Measurements from ENCODE around the gene KPRP. TPM values are rescaled to one million over a fixed set of nuclear protein-coding genes. Genes with fewer than 3 reads are reported as not detected.

Gene KPRP
- total and polyA plus RNA-seq, 3 experiments from 2014 or later, result not detected

Other genes starting within 250 kb of the KPRP start
- not detected for gene LCE5A, start 247.2 kb upstream of the KPRP start, total RNA-seq
- gene LCE5A, start 247.2 kb upstream of the KPRP start, polyA plus RNA-seq, result not detected
- not detected for gene CRCT1, start 243.5 kb upstream of the KPRP start, total RNA-seq
- not detected for gene CRCT1, start 243.5 kb upstream of the KPRP start, polyA plus RNA-seq
- gene LCE3E, start 191.2 kb upstream of the KPRP start, total RNA-seq, result not detected
- not detected for gene LCE3E, start 191.2 kb upstream of the KPRP start, polyA plus RNA-seq
- not detected for gene LCE3D, start 177.5 kb upstream of the KPRP start, total RNA-seq
- not detected for gene LCE3D, start 177.5 kb upstream of the KPRP start, polyA plus RNA-seq
- gene LCE3C, start 157.8 kb upstream of the KPRP start, total RNA-seq, result not detected
- not detected for gene LCE3C, start 157.8 kb upstream of the KPRP start, polyA plus RNA-seq
- gene LCE3B, start 144.2 kb upstream of the KPRP start, total RNA-seq, result not detected
- gene LCE3B, start 144.2 kb upstream of the KPRP start, polyA plus RNA-seq, result not detected
- gene LCE3A, start 134.9 kb upstream of the KPRP start, total RNA-seq, result not detected
- gene LCE3A, start 134.9 kb upstream of the KPRP start, polyA plus RNA-seq, result not detected
- not detected for gene LCE2D, start 94.6 kb upstream of the KPRP start, total RNA-seq
- not detected for gene LCE2D, start 94.6 kb upstream of the KPRP start, polyA plus RNA-seq
- gene LCE2C, start 82.7 kb upstream of the KPRP start, total RNA-seq, result not detected
- gene LCE2C, start 82.7 kb upstream of the KPRP start, polyA plus RNA-seq, result not detected
- gene LCE2B, start 71.9 kb upstream of the KPRP start, total RNA-seq, result not detected
- not detected for gene LCE2B, start 71.9 kb upstream of the KPRP start, polyA plus RNA-seq
- not detected for gene LCE2A, start 59.7 kb upstream of the KPRP start, total RNA-seq
- not detected for gene LCE2A, start 59.7 kb upstream of the KPRP start, polyA plus RNA-seq
- not detected for gene LCE4A, start 49.9 kb upstream of the KPRP start, total RNA-seq
- gene LCE4A, start 49.9 kb upstream of the KPRP start, polyA plus RNA-seq, result not detected
- not detected for gene LCE1F, start 17.1 kb downstream of the KPRP start, total RNA-seq
- not detected for gene LCE1F, start 17.1 kb downstream of the KPRP start, polyA plus RNA-seq
- gene LCE1E, start 28.2 kb downstream of the KPRP start, total RNA-seq, result not detected
- not detected for gene LCE1E, start 28.2 kb downstream of the KPRP start, polyA plus RNA-seq
- not detected for gene LCE1D, start 38.7 kb downstream of the KPRP start, total RNA-seq
- not detected for gene LCE1D, start 38.7 kb downstream of the KPRP start, polyA plus RNA-seq
- not detected for gene LCE1C, start 48.6 kb downstream of the KPRP start, total RNA-seq
- gene LCE1C, start 48.6 kb downstream of the KPRP start, polyA plus RNA-seq, result not detected
- not detected for gene LCE1B, start 53.9 kb downstream of the KPRP start, total RNA-seq
- gene LCE1B, start 53.9 kb downstream of the KPRP start, polyA plus RNA-seq, result not detected
- not detected for gene LCE1A, start 69.4 kb downstream of the KPRP start, total RNA-seq
- gene LCE1A, start 69.4 kb downstream of the KPRP start, polyA plus RNA-seq, result not detected
- gene LCE6A, start 84.8 kb downstream of the KPRP start, total RNA-seq, result not detected
- not detected for gene LCE6A, start 84.8 kb downstream of the KPRP start, polyA plus RNA-seq
- gene LCE7A, start 102.0 kb downstream of the KPRP start, total RNA-seq, result not detected
- gene LCE7A, start 102.0 kb downstream of the KPRP start, polyA plus RNA-seq, result not detected
- not detected for gene SMCP, start 120.3 kb downstream of the KPRP start, total RNA-seq
- not detected for gene SMCP, start 120.3 kb downstream of the KPRP start, polyA plus RNA-seq
- gene IVL, start 150.5 kb downstream of the KPRP start, total RNA-seq, result not detected
- gene IVL, start 150.5 kb downstream of the KPRP start, polyA plus RNA-seq, result not detected
- gene SPRR5, start 189.2 kb downstream of the KPRP start, total RNA-seq, result not detected
- gene SPRR5, start 189.2 kb downstream of the KPRP start, polyA plus RNA-seq, result not detected
- gene SPRR4, start 212.6 kb downstream of the KPRP start, total RNA-seq, result not detected
- not detected for gene SPRR4, start 212.6 kb downstream of the KPRP start, polyA plus RNA-seq
- gene SPRR1A, start 226.1 kb downstream of the KPRP start, total RNA-seq, result not detected
- not detected for gene SPRR1A, start 226.1 kb downstream of the KPRP start, polyA plus RNA-seq
- not detected for gene SPRR3, start 243.7 kb downstream of the KPRP start, total RNA-seq
- not detected for gene SPRR3, start 243.7 kb downstream of the KPRP start, polyA plus RNA-seq

Measured in CD8-positive, alpha-beta memory T cell (primary cell).